Suprapubic skin (tissue), 4 donors: Measurements from ENCODE around the gene GNAZ. TPM values are rescaled to one million over a fixed set of nuclear protein-coding genes. Genes with fewer than 3 reads are reported as not detected.

Experiments
- DNase-seq, 2 donors: peaks; one replicate each; pipeline ENCODE4 v3.0.0-alpha.2; 2019; ENCODE audit warnings: low spot score in 2 of 2
- H3K27ac ChIP-seq: fragments of 200-600 bp; sonication (generic); one replicate; pipeline ENCODE4 v1.5.1; 2019
- H3K27me3 ChIP-seq: fragments of 200-600 bp; sonication (generic); one replicate; pipeline ENCODE4 v1.5.1; 2019
- H3K36me3 ChIP-seq: fragments of 200-600 bp; sonication (generic); one replicate; pipeline ENCODE4 v1.5.1; 2019
- H3K4me1 ChIP-seq: fragments of 200-600 bp; sonication (generic); one replicate; pipeline ENCODE4 v1.5.1; 2019
- H3K4me3 ChIP-seq: fragments of 200-600 bp; sonication (generic); one replicate; pipeline ENCODE4 v1.5.1; 2019; ENCODE audit warnings: mild to moderate bottlenecking
- H3K9me3 ChIP-seq: fragments of 200-600 bp; sonication (generic); one replicate; pipeline ENCODE4 v1.5.1; 2019
- CTCF ChIP-seq, 2 donors: fragments of 200-600 bp in 1 of 2; fragments of 450-650 bp in 1 of 2; sonication (generic) in 1 of 2; IDR thresholded peaks; one replicate each; pipeline ENCODE4 v1.5.1; 2016 to 2019; ENCODE audit warnings: antibody characterized with exemption in 2 of 2, mild to moderate bottlenecking in 1 of 2, moderate library complexity in 1 of 2
- EP300 ChIP-seq: sonication (generic); formaldehyde crosslinking; IDR thresholded peaks from one replicate; pipeline ENCODE4 v1.6.1; 2017; ENCODE audit warnings: antibody characterized with exemption
- POLR2A ChIP-seq, 2 donors: fragments of 450-650 bp; IDR thresholded peaks; one replicate each; pipeline ENCODE4 v1.6.1; 2017; ENCODE audit warnings: antibody characterized with exemption in 2 of 2, mild to moderate bottlenecking in 2 of 2, moderate library complexity in 2 of 2
- POLR2AphosphoS5 ChIP-seq, 3 donors: sonication (generic); formaldehyde crosslinking; IDR thresholded peaks; one replicate each; pipeline ENCODE4 v1.6.1; 2017; ENCODE audit warnings: antibody characterized with exemption in 3 of 3
- WGBS: methylation state at CpG from one replicate; pipeline ENCODE4 v1.1.5; 2018; 5-methylcytosine and 5-hydroxymethylcytosine counted together
- total RNA-seq, 4 donors: library from RNA; depleted of rRNA; stranded (reverse); fragments of >200 nt; gene quantifications; one replicate each; pipeline ENCODE4 v1.1.0, GENCODE V29; 2016

GNAZ gene
- total RNA-seq, 4 donors from 2014 or later: 2.1 to 5.8 (median 3.0) TPM

DNA sequence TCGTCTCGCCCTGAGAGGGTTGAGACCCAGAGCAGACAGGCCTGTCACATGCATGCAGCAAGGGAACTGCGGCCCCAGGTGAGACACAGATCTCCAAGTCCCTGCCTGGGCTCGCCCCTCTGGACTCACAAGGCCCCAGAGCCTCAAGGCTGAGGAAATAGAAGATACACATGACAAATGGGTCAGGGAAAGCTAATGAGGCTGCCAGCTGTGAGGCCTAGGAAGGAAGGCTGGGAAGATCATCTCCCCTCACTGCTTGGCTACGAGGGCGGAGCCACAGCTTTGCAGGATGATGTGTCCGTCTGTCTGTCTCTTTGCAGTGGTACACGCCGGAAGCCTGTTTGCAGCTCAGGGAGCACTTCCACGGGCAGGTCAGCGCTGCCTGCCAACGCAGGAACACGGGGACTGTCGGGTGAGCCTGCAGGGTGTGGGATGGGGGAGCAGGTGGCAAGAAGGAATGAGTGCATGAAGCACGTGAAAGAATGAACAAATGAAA lies 79.5 kb downstream of the GNAZ start:
- no peaks in the 10 kb centered on the region for H3K27me3 ChIP-seq
- 67% methylated on average over 14 of the region's 15 CpGs for WGBS
- H3K27ac ChIP-seq: no peak overlapping the region
- peaks cover 50% of the 10 kb centered on the region for H3K4me1 ChIP-seq
- DNase-seq: peak in 1 of 2 donors; percentile 55
- TF ChIP-seq POLR2AphosphoS5 (IDR thresholded peaks at IDR 0.05) (no peak), EP300 (no peak), POLR2A (IDR thresholded peaks at IDR 0.05) (no peak), CTCF (IDR thresholded peaks at IDR 0.05) (no peak)
- no peaks in the 10 kb centered on the region for H3K36me3 ChIP-seq
- no peak overlapping the region for H3K4me3 ChIP-seq
- no peaks in the 10 kb centered on the region for H3K9me3 ChIP-seq

DNA sequence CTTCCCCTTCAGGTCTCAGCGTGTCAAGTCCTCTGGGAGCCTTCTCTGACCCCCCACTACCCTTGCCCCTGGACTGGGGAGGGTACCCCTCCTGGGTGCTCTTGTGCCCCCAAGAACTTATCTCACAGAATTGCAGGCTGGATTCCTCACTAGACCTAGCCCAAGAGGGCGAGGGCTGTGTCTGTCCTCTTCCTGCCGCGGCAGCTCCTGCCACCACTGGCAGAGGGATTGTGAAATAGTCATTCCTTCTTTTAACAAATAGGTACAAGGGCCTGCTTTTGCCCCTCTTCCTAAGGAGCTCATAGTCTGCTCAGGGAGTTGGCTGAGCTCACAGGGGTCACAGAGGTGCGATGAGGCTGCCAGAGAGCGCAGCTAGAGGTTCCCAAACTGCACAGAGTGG lies 80.4 kb downstream of the GNAZ start:
- TF ChIP-seq CTCF (IDR thresholded peaks at IDR 0.05) (no peak), EP300 (no peak), POLR2AphosphoS5 (IDR thresholded peaks at IDR 0.05) (no peak), POLR2A (IDR thresholded peaks at IDR 0.05) (no peak)
- H3K36me3 ChIP-seq: no peaks in the 10 kb centered on the region
- H3K27ac ChIP-seq: no peak overlapping the region
- H3K9me3 ChIP-seq: no peaks in the 10 kb centered on the region
- DNase-seq: no peak
- no peaks in the 10 kb centered on the region for H3K27me3 ChIP-seq
- WGBS: 89% methylated on average over 6 of the region's 6 CpGs
- H3K4me1 ChIP-seq: peaks cover 40% of the 10 kb centered on the region
- no peak overlapping the region for H3K4me3 ChIP-seq

DNA sequence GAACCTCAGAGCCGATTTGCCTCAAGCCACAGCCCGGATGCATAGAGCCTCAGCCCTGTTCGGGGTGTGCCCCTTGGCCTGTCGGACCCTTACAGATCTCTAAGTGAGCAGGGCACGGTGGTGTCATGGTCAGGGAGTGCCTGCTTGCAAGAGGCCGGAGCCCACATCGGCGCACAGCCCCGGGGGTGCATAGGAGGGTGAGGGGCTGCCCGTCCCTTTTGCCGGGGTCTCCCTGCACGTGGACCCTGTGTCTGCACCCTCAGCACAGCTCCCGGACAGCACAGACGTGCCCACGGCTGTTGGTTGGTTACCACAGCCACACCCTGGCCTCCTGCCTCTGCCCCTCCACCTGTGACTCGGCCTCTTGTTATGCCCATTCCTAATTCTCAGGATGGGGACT lies 81.5 kb downstream of the GNAZ start:
- H3K4me1 ChIP-seq: peaks cover 30% of the 10 kb centered on the region
- TF ChIP-seq POLR2AphosphoS5 (IDR thresholded peaks at IDR 0.05) (no peak), POLR2A (IDR thresholded peaks at IDR 0.05) (no peak), EP300 (no peak), CTCF (IDR thresholded peaks at IDR 0.05) (no peak)
- H3K36me3 ChIP-seq: no peaks in the 10 kb centered on the region
- H3K27me3 ChIP-seq: no peaks in the 10 kb centered on the region
- no peaks in the 10 kb centered on the region for H3K9me3 ChIP-seq
- 83% methylated on average over 9 of the region's 16 CpGs for WGBS
- DNase-seq: no peak
- no peak overlapping the region for H3K4me3 ChIP-seq
- H3K27ac ChIP-seq: no peak overlapping the region

DNA sequence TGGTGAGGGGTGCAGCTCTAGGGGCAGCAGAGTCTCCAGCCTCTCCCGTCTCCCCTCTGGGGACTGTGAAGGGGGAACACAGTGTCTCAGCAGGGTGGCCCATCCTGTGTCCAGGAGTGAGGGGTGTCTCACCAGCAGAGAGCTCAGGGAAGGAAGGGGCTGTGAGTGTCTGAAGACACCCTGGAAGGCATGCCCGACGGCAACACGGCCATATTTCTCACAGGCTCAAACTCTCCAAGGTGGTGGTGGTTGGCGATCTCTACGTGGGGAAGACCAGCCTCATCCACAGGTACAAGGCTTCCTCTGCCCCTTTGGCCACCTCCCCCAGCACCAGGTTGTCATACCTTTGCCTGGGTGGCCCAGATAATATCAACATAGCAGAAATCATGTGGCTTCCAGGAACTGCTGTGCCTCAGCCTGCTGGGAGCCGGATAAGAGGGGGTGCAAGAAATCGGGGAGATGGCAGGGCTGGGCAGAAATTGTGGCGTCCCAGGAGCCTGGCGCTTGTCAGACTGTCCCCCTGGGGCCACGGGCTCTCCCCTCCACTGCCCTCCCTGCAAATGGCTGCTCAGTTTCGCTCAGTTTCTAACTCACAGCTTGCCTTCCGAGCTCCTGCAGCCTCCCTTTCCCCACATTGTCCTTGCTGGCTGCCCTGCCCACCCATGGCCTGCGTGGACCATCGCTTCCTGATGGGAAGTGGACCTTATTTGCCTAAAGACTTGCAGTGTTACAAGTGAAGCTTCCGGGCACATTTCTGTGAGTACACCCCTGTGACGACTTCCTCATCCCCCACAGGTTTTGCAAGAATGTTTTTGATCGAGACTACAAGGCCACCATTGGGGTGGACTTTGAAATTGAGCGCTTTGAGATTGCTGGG lies 82.2 kb downstream of the GNAZ start:
- no peak for DNase-seq
- H3K4me1 ChIP-seq: peaks cover 23% of the 10 kb centered on the region
- no peaks in the 10 kb centered on the region for H3K36me3 ChIP-seq
- no peak overlapping the region for H3K4me3 ChIP-seq
- WGBS: 86% methylated on average over 13 of the region's 19 CpGs
- H3K9me3 ChIP-seq: no peaks in the 10 kb centered on the region
- H3K27me3 ChIP-seq: no peaks in the 10 kb centered on the region
- no peak overlapping the region for H3K27ac ChIP-seq
- TF ChIP-seq EP300: no peak
- no peak for TF ChIP-seq POLR2AphosphoS5 (IDR thresholded peaks at IDR 0.05)
- no peak for TF ChIP-seq CTCF (IDR thresholded peaks at IDR 0.05)
- TF ChIP-seq POLR2A (IDR thresholded peaks at IDR 0.05): no peak

GRCh38 chr22:23153994-23154393 lies 83.7 kb downstream of the GNAZ start:
- Histone ChIP-seq H3K9me3 (no peaks in the 10 kb centered on the region), H3K4me1 (peaks cover 11% of the 10 kb centered on the region), H3K27ac (no peak overlapping the region), H3K27me3 (no peaks in the 10 kb centered on the region), H3K4me3 (no peak overlapping the region), H3K36me3 (no peaks in the 10 kb centered on the region)
- DNase-seq: no peak
- 88% methylated on average over 7 of the region's 7 CpGs for WGBS
- TF ChIP-seq POLR2AphosphoS5 (IDR thresholded peaks at IDR 0.05) (no peak), EP300 (no peak), CTCF (IDR thresholded peaks at IDR 0.05) (no peak), POLR2A (IDR thresholded peaks at IDR 0.05) (no peak)
